RWPE1 (cell line): ENCODE data around the gene DNAJB11.
"Not testable (repeated sequence)": the region's sequence is repeated elsewhere in the genome, so short reads cannot be mapped to it uniquely, and the experiment has no call there.

Experiments used
- CTCF ChIA-PET: fragments of 350-600 bp; sonication (Branson Sonifier 250); formaldehyde crosslinking; extraction: SDS; loops from one replicate; lab custom pipeline; 2021; lab: Yijun Ruan, JAX
- POLR2A ChIA-PET: fragments of 400-600 bp; formaldehyde crosslinking; extraction: SDS; loops from one replicate; lab custom pipeline; 2020; ENCODE audit warnings: antibody characterized with exemption; ENCODE audit not compliant: low non-redundant PET; lab: Yijun Ruan, JAX
- DNase-seq: peaks from one replicate; pipeline ENCODE4 v3.0.0; 2012; ENCODE audit warnings: low spot score
- H3K27ac ChIP-seq: fragments of 450-650 bp; 2 replicates; pipeline ENCODE4 v1.5.1; 2017
- TF ChIP-seq, protein P1 (sequence below): fragments of 450-650 bp; conservative IDR thresholded peaks from 2 replicates; pipeline ENCODE4 v1.5.1; 2017; ENCODE audit warnings: low read depth, mild to moderate bottlenecking

The DNAJB11 gene

DNA sequence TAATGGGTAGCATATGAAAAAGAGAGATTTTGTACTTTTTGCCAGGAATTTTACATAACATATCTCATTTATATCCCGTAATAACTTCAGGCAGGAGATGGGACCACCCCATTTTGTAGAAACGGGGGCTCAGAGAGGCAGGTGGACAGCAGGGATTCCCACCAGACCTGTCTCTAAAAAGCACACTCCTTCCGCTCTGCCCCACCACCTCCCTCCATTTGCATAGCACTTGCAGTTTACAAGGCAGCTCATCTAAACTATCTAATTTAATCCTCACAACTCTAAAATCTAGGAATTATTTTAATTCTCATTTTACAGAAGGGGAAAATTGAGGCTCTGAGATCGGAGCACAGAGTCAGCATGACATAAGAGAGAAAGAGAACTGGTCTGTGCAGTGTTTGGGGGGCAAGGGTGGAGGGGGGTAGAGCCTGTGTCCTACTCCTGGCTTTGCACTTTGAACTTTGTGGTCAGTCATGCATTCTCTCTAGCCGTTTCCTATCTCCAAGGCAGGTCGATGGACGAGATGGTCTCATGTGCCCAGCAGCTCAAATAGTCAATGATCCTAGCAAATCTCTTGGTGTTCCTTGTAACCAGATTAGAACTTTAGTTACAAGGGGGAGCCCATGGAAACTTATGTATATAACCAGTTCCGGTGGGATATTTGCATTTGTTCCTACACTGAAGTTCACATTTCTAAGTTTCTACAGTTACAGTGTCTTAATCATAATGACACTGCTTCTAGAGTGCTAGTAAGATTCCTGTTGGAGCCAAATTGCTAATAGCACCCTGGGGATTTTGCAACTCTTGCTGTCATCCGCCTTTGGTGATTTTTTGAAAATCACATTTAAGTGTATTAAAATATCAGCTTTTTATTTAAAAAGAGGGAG is 44.9 kb upstream of the DNAJB11 start:
- ChIA-PET POLR2A (no interaction called here), CTCF (interaction anchor here (0.7 kb wide), 1 partner anchor 547 kb away, joined by 3 read pairs; no protein-coding TSS in a partner anchor)
- TF ChIP-seq, protein P1, sequence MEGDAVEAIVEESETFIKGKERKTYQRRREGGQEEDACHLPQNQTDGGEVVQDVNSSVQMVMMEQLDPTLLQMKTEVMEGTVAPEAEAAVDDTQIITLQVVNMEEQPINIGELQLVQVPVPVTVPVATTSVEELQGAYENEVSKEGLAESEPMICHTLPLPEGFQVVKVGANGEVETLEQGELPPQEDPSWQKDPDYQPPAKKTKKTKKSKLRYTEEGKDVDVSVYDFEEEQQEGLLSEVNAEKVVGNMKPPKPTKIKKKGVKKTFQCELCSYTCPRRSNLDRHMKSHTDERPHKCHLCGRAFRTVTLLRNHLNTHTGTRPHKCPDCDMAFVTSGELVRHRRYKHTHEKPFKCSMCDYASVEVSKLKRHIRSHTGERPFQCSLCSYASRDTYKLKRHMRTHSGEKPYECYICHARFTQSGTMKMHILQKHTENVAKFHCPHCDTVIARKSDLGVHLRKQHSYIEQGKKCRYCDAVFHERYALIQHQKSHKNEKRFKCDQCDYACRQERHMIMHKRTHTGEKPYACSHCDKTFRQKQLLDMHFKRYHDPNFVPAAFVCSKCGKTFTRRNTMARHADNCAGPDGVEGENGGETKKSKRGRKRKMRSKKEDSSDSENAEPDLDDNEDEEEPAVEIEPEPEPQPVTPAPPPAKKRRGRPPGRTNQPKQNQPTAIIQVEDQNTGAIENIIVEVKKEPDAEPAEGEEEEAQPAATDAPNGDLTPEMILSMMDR, result no peak
- DNase-seq, result no peak
- H3K27ac ChIP-seq, result no peak overlapping the region

DNA sequence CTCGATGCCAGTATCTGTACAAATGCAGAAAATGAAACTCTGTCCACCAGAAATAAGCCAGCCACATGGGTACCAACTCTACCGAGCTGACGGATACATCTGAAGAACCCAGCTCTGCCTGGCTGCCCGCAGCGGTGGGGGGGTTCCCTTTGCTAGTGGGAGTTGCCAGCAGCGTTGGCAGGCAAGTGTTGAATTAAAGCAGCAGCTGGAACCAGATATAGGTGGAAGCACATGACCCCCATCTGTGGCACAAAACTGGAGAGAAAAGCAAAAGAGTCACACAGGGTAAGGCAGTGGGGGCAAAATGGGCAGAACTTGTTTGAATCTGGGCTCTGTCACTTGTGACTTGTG is 44.3 kb upstream of the DNAJB11 start:
- CTCF ChIA-PET, result interaction anchor here (0.7 kb wide), 1 partner anchor 295 kb away, joined by 4 read pairs; no protein-coding TSS in a partner anchor
- no peak overlapping the region for H3K27ac ChIP-seq
- no peak for DNase-seq
- TF ChIP-seq, protein P1, result no peak
- POLR2A ChIA-PET, result no interaction called here

DNA sequence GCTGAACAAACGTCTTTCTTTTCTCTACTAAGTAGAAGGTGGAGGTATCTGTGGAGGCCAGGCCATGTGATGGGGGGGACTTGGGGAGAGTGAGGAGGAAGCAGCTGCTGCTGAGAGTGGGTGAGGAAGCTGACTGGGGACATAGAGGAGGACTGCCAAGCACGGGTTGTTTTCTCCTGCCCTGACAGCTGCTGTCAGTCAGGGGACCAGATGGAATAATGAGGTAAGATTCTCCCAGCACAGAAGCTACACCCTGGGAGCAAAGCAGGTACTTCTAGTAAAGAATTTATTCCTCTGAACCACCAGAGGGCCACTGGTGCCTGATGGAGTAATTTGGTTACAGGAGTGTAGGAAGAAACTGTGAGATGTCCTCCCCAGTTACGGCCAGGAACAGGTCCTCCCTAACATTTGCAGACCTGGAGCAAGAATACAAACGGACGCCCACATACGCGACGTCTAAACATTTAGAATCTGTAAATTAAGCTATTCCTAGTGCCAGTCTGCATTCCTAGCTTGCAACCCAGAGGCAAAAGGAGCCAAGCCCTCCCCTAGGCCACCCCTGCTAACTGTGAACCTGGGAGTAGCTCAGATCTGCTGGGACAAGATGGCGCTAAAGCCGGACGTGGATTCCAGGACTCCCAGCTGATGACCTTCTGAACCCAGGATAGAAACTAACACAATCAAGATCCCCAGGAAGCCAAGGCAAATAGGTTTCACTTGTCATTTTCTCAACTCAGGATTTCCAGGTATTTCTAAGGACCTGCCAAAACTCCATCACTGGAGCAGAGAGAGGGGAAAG is 41.1 kb upstream of the DNAJB11 start:
- POLR2A ChIA-PET, result no interaction called here
- H3K27ac ChIP-seq, result no peak overlapping the region
- TF ChIP-seq, protein P1, result no peak
- DNase-seq, result no peak
- CTCF ChIA-PET, result interaction anchor here (0.6 to 1.1 kb wide), 2 partner anchors 11 to 81 kb away, joined by 3 to 4 read pairs; no protein-coding TSS in a partner anchor

DNA sequence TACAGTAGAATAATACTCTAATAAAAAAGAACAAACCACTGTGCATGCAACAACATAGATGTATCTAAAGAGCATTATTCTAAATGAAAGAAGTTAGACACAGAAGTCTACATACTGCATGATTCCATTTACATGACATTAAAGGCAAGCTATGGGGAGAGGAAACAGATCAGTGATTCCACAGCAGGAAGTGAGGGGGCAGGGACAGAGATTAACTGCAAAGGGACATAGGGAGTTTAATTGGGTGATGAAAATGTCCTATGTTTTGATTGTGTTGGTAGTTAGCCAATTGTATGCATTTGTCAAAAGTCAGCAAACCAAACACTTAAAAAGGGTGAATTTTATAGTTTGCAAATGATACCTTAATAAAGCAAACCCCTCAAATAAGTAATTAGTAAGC is 40.1 kb upstream of the DNAJB11 start:
- ChIA-PET CTCF (no interaction called here), POLR2A (no interaction called here)

DNA sequence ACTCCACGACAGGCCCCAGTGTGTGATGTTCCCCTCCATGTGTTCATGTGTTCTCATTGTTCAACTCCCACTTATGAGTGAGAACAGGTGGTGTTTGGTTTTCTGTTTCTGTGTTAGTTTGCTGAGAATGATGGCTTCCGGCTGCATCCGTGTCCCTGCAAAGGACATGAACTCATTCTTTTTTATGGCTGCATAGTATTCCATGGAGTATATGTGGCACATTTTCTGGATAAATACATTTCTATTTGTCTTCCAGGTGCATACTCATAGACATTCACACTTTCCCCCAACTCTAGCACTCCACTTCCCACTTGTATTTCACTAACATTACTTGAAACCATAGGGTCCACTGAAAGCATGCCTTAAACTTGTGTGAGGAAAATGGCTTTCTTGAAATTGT is 38.8 kb upstream of the DNAJB11 start:
- H3K27ac ChIP-seq, POLR2A ChIA-PET, CTCF ChIA-PET, DNase-seq: not testable (repeated sequence)

More for the DNA sequence above, 40.1 kb upstream of the DNAJB11 start:
- TF ChIP-seq, protein P1, result no peak
- no peak overlapping the region for H3K27ac ChIP-seq
- DNase-seq, result no peak

DNA sequence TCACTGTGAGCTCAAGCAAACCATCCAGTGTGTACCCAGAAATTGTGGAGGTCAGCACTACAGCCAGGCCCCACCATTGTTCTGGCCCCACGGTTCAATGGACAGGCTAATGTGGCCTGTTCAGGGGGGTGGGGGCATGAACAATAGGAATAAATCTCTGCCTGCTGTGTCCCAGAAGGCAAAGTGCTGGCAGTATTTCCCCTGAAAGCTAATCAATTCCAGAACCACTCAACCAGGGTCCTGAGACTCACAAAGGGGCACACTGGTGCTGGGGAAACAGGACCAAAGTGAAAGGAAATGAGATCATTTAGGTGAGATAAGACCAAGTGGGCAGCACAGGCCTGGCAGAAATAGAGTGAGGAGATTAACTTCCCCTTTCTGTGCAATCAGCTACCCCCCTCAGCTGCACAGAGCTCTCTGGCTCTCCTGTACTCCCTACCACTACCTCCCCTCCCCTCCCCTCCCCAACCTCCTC is 37.9 kb upstream of the DNAJB11 start:
- H3K27ac ChIP-seq, result no peak overlapping the region
- DNase-seq, result no peak
- TF ChIP-seq, protein P1, result no peak
- ChIA-PET CTCF (interaction anchor here (0.7 to 0.8 kb wide), 2 partner anchors 8 to 249 kb away, joined by 3 to 5 read pairs; no protein-coding TSS in a partner anchor), POLR2A (no interaction called here)
